GM12878 (cell line): ENCODE results near the gene ENDOD1. TPM values are rescaled to one million over a fixed set of nuclear protein-coding genes. Genes with fewer than 3 reads are reported as not detected.

Source experiments
- EP300 ChIP-seq, 2 experiments: fragments of 150-350 bp in 1 of 2; IDR thresholded peaks; 2 replicates each; pipeline ENCODE4 v1.6.1; 2011 to 2012; ENCODE audit warnings: low read depth in 2 of 2, low read length in 2 of 2, borderline replicate concordance in 1 of 2, improper control_type of control experiment in 1 of 2, inconsistent platforms in 1 of 2; ENCODE audit not compliant: control insufficient read depth in 1 of 2
- MEF2A ChIP-seq: IDR thresholded peaks from 2 replicates; pipeline ENCODE4 v1.6.1; 2011; ENCODE audit warnings: low read depth, mild to moderate bottlenecking, low read length, moderate library complexity; ENCODE audit not compliant: insufficient read depth
- MYC ChIP-seq: IDR thresholded peaks from 2 replicates; pipeline ENCODE4 v1.6.1; 2011; ENCODE audit warnings: mild to moderate bottlenecking, low read length, moderate library complexity, inconsistent platforms; ENCODE audit not compliant: insufficient read depth, insufficient replicate concordance, insufficient read length, severe bottlenecking
- SIX5 ChIP-seq: IDR thresholded peaks from 2 replicates; pipeline ENCODE4 v1.6.1; 2011; ENCODE audit warnings: mild to moderate bottlenecking, low read depth, low read length, moderate library complexity; ENCODE audit not compliant: severe bottlenecking
- polyA plus RNA-seq, 11 experiments: library from polyadenylated mRNA; depleted of rRNA in 4 of 11; unstranded in 6 of 11; stranded (reverse) in 5 of 11; fragments of >200 nt; fragmentation: Nextera tagmentation in 4 of 11; fragmentation: Illumina TruSeq in 1 of 11; extraction: Ambion mirVana in 4 of 11; extraction: Trizol in 1 of 11; gene quantifications; 1 replicate in 1 of 11; 2 replicates in 10 of 11; pipeline versions ENCODE4 v1.2.1 to v1.2.3, GENCODE V29; 2011 to 2016; ENCODE audit warnings: inconsistent platforms in 2 of 11, missing spikeins in 2 of 11, low read depth in 1 of 11
- total RNA-seq, 4 experiments: library from RNA; depleted of rRNA in 3 of 4; stranded (reverse); fragments of >200 nt in 3 of 4; fragmentation: Illumina TruSeq in 1 of 4; extraction: Trizol in 1 of 4; gene quantifications; 2 replicates each; pipeline versions ENCODE4 v1.2.1 to v1.2.3, GENCODE V29; 2013 to 2021
- TF ChIP-seq, protein P1 (sequence below), 3 experiments: IDR thresholded peaks in 2 of 3; conservative IDR thresholded peaks in 1 of 3; 2 replicates each; pipeline ENCODE4 v1.5.1; 2011; ENCODE audit warnings: low read depth in 3 of 3, low read length in 3 of 3, mild to moderate bottlenecking in 3 of 3, control low read depth in 2 of 3, moderate library complexity in 2 of 3, inconsistent platforms in 1 of 3, mixed read lengths in 1 of 3; ENCODE audit not compliant: control insufficient read depth in 2 of 3, insufficient read depth in 1 of 3; ENCODE audit errors: extremely low read depth in 1 of 3
- TF ChIP-seq, protein P2 (sequence below): IDR thresholded peaks from 2 replicates; pipeline ENCODE4 v1.6.1; 2011; ENCODE audit warnings: mild to moderate bottlenecking, low read depth, low read length, moderate library complexity; ENCODE audit not compliant: insufficient replicate concordance
- TF ChIP-seq, protein P3 (sequence below): fragments of 450-650 bp; conservative IDR thresholded peaks from 2 replicates; pipeline ENCODE4 v1.6.1; 2017; ENCODE audit warnings: mild to moderate bottlenecking, moderate library complexity

The ENDOD1 gene
- total and polyA plus RNA-seq, 10 of the 15 experiments (the other 5 are each of a cell fraction or from before 2014, with no cell fraction given) = 6.0 to 30.0 (median 12.1) TPM

DNA sequence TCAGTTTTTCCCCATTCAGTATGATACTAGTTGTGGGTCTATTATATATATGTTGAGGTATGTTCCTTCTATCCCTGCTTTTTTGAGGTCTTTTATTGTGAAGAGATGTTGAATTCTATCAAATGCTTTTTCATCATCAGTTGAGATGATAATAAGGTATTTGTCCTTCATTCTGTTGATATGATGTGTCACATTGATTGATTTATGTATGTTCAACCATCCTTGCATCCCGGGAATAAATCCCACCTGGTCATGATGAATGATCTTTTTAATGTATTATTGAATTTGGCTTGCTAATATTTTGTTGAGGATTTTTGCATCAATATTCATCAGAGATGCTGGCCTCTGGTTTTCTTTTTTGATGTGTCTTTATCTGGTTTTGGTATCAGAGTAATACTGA is 26.0 kb downstream of the ENDOD1 start (continued):
- TF ChIP-seq EP300 (IDR thresholded peaks at IDR 0.05; ENCODE audit: borderline replicate concordance in 1 of 2, control insufficient read depth in 1 of 2, low read depth in 2 of 2, low read length in 2 of 2) (no peak), MYC (no peak), SIX5 (no peak), MEF2A (no peak)
- TF ChIP-seq, protein P1, sequence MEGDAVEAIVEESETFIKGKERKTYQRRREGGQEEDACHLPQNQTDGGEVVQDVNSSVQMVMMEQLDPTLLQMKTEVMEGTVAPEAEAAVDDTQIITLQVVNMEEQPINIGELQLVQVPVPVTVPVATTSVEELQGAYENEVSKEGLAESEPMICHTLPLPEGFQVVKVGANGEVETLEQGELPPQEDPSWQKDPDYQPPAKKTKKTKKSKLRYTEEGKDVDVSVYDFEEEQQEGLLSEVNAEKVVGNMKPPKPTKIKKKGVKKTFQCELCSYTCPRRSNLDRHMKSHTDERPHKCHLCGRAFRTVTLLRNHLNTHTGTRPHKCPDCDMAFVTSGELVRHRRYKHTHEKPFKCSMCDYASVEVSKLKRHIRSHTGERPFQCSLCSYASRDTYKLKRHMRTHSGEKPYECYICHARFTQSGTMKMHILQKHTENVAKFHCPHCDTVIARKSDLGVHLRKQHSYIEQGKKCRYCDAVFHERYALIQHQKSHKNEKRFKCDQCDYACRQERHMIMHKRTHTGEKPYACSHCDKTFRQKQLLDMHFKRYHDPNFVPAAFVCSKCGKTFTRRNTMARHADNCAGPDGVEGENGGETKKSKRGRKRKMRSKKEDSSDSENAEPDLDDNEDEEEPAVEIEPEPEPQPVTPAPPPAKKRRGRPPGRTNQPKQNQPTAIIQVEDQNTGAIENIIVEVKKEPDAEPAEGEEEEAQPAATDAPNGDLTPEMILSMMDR (IDR thresholded peaks at IDR 0.05 in 2 of 3, conservative IDR thresholded peaks at IDR 0.05 in 1 of 3; ENCODE audit: control insufficient read depth in 2 of 3, extremely low read depth in 1 of 3, insufficient read depth in 1 of 3, low read depth in 3 of 3, low read length in 3 of 3) = no peak
- TF ChIP-seq, protein P2, sequence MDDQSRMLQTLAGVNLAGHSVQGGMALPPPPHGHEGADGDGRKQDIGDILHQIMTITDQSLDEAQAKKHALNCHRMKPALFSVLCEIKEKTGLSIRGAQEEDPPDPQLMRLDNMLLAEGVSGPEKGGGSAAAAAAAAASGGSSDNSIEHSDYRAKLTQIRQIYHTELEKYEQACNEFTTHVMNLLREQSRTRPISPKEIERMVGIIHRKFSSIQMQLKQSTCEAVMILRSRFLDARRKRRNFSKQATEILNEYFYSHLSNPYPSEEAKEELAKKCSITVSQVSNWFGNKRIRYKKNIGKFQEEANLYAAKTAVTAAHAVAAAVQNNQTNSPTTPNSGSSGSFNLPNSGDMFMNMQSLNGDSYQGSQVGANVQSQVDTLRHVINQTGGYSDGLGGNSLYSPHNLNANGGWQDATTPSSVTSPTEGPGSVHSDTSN = no peak
- TF ChIP-seq, protein P3, sequence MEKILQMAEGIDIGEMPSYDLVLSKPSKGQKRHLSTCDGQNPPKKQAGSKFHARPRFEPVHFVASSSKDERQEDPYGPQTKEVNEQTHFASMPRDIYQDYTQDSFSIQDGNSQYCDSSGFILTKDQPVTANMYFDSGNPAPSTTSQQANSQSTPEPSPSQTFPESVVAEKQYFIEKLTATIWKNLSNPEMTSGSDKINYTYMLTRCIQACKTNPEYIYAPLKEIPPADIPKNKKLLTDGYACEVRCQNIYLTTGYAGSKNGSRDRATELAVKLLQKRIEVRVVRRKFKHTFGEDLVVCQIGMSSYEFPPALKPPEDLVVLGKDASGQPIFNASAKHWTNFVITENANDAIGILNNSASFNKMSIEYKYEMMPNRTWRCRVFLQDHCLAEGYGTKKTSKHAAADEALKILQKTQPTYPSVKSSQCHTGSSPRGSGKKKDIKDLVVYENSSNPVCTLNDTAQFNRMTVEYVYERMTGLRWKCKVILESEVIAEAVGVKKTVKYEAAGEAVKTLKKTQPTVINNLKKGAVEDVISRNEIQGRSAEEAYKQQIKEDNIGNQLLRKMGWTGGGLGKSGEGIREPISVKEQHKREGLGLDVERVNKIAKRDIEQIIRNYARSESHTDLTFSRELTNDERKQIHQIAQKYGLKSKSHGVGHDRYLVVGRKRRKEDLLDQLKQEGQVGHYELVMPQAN = no peak
